Coronary artery (tissue), 2 donors: ENCODE measurements around the gene EIF3J.

Experiments used
- DNase-seq: peaks from one replicate; pipeline ENCODE4 v3.0.0-alpha.2; 2017; ENCODE audit warnings: low spot score
- H3K27ac ChIP-seq, 2 donors: fragments of 200-600 bp; sonication (generic); one replicate each; pipeline ENCODE4 v1.5.1; 2016 to 2019
- H3K4me3 ChIP-seq: fragments of 200-600 bp; sonication (generic); 2 replicates; pipeline ENCODE4 v1.5.1; 2016; ENCODE audit warnings: mild to moderate bottlenecking, moderate library complexity
- CTCF ChIP-seq: fragments of 200-600 bp; sonication (generic); IDR thresholded peaks from one replicate; pipeline ENCODE4 v1.5.1; 2019; ENCODE audit warnings: antibody characterized with exemption

The EIF3J gene

GRCh38 chr15:44532689-44533088 is 4.3 kb upstream of the EIF3J start:
- no peak for DNase-seq
- Histone ChIP-seq H3K4me3 (no peak overlapping the region), H3K27ac (no peak overlapping the region)
- TF ChIP-seq CTCF: no peak

GRCh38 chr15:44535092-44535491 is 1.9 kb upstream of the EIF3J start:
- no peak for TF ChIP-seq CTCF
- peak overlapping the region; percentile 96 for H3K4me3 ChIP-seq
- no peak for DNase-seq
- no peak overlapping the region for H3K27ac ChIP-seq

GRCh38 chr15:44535523-44536301 is 1.2 kb upstream of the EIF3J start:
- no peak for DNase-seq
- Histone ChIP-seq H3K27ac (peak overlapping the region; percentile 97 to 100), H3K4me3 (peak overlapping the region; percentile 96)
- no peak for TF ChIP-seq CTCF

- peak overlapping the region; percentile 96 for H3K4me3 ChIP-seq
Observed at GRCh38 chr15:44536302-44536961, 515 bp upstream of the EIF3J start.

GRCh38 chr15:44537735-44538240 is 841 bp downstream of the EIF3J start:
- TF ChIP-seq CTCF: no peak
- H3K4me3 ChIP-seq: peak overlapping the region; percentile 96
- H3K27ac ChIP-seq: peak overlapping the region; percentile 97 to 100
- DNase-seq: no peak

More at GRCh38 chr15:44536302-44536961, 515 bp upstream of the EIF3J start:
- H3K27ac ChIP-seq: peak overlapping the region; percentile 97 to 100
- peak; percentile 96 for DNase-seq
- no peak for TF ChIP-seq CTCF

GRCh38 chr15:44541282-44541958 is 4.5 kb downstream of the EIF3J start:
- TF ChIP-seq CTCF: no peak
- peak overlapping the region in 1 of 2 donors; percentile 57 for H3K27ac ChIP-seq
- H3K4me3 ChIP-seq: peak overlapping the region; percentile 8
- DNase-seq: no peak
